Spleen (tissue), 11 donors: ENCODE results near the gene CEBPZOS. TPM values are rescaled to one million over a fixed set of nuclear protein-coding genes. Genes with fewer than 3 reads are reported as not detected.
A peak's percentile ranks its signal among the peaks of the same experiment; 100 is the strongest.
"Not testable (repeated sequence)": the region's sequence is repeated elsewhere in the genome, so short reads cannot be mapped to it uniquely, and the experiment has no call there.

Experiments used
- DNase-seq: peaks from one replicate; pipeline ENCODE4 v3.0.0-alpha.2; 2020
- H3K27ac ChIP-seq, 8 donors: fragments of 200-600 bp; sonication (generic) in 7 of 8; 1 replicate in 4 of 8; 2 replicates in 4 of 8; pipeline versions ENCODE4 v1.5.0 to v1.8.0; 2016 to 2021; ENCODE audit warnings: inconsistent platforms in 4 of 8, mild to moderate bottlenecking in 4 of 8, moderate library complexity in 1 of 8
- H3K27me3 ChIP-seq, 7 donors: fragments of 200-600 bp; sonication (generic) in 6 of 7; replicated peaks in 1 of 7; 1 replicate in 4 of 7; 2 replicates in 3 of 7; pipeline versions ENCODE4 v1.5.0 to v1.8.0; 2016 to 2021; ENCODE audit warnings: inconsistent platforms in 3 of 7, mild to moderate bottlenecking in 1 of 7
- H3K36me3 ChIP-seq, 6 donors: fragments of 200-600 bp; sonication (generic) in 5 of 6; 1 replicate in 4 of 6; 2 replicates in 2 of 6; pipeline versions ENCODE4 v1.5.0 to v1.8.0; 2016 to 2021; ENCODE audit warnings: inconsistent platforms in 2 of 6
- H3K4me1 ChIP-seq, 6 donors: fragments of 200-600 bp; sonication (generic) in 5 of 6; 1 replicate in 3 of 6; 2 replicates in 3 of 6; pipeline versions ENCODE4 v1.5.0 to v1.8.0; 2016 to 2021; ENCODE audit warnings: inconsistent platforms in 3 of 6
- H3K4me3 ChIP-seq, 8 donors: fragments of 200-600 bp; sonication (generic) in 7 of 8; 1 replicate in 4 of 8; 2 replicates in 4 of 8; pipeline versions ENCODE4 v1.5.0 to v1.8.0; 2016 to 2021; ENCODE audit warnings: inconsistent platforms in 4 of 8, mild to moderate bottlenecking in 4 of 8, moderate library complexity in 2 of 8
- H3K9me3 ChIP-seq, 8 donors: fragments of 200-600 bp; sonication (generic) in 7 of 8; 1 replicate in 4 of 8; 2 replicates in 4 of 8; pipeline versions ENCODE4 v1.5.0 to v1.8.0; 2016 to 2021; ENCODE audit warnings: inconsistent platforms in 4 of 8
- POLR2A ChIP-seq, 3 donors: fragments of 450-650 bp; IDR thresholded peaks; one replicate each; pipeline ENCODE4 v1.5.1; 2017; ENCODE audit warnings: antibody characterized with exemption in 3 of 3, mild to moderate bottlenecking in 1 of 3
- POLR2AphosphoS5 ChIP-seq, 3 donors: sonication (generic); formaldehyde crosslinking; IDR thresholded peaks; one replicate each; pipeline ENCODE4 v1.5.1; 2017; ENCODE audit warnings: antibody characterized with exemption in 3 of 3
- WGBS, 5 donors: extraction: QIAGEN DNeasy Blood & Tissue Kit in 3 of 5; methylation state at CpG; one replicate each; pipeline versions ENCODE4 v1.1.5 to v1.1.7; 2013 to 2018; 5-methylcytosine and 5-hydroxymethylcytosine counted together
- intact Hi-C: fragments of 100-400 bp; cut with DNase I; formaldehyde crosslinking; loops from one replicate; pipeline ENCODE4 v1.15.0; 2023; ENCODE audit warnings: low total_unique reads
- polyA plus RNA-seq, 3 donors: library from polyadenylated mRNA; stranded (reverse); fragments of 200-250 nt; gene quantifications; one replicate each; pipeline ENCODE4 v1.2.1, GENCODE V29; 2013
- total RNA-seq, 7 donors: library from RNA; depleted of rRNA in 3 of 7; stranded (reverse); fragments of >200 nt in 3 of 7; fragmentation: NEBNext Ultra II Directional in 4 of 7; extraction: Animal tissue kit (Norgen Biotek cat#: 25700) in 4 of 7; gene quantifications; one replicate each; pipeline versions ENCODE4 v1.1.0 to v1.2.1, GENCODE V29; 2016 to 2021
- TF ChIP-seq, protein P1 (sequence below), 11 experiments: fragments of 200-600 bp in 7 of 11; fragments of 450-650 bp in 4 of 11; sonication (generic) in 4 of 11; IDR thresholded peaks in 8 of 11; conservative IDR thresholded peaks in 3 of 11; 1 replicate in 7 of 11; 2 replicates in 4 of 11; pipeline versions ENCODE4 v1.4.0 to v1.8.0; 2016 to 2021; ENCODE audit warnings: antibody characterized with exemption in 11 of 11, inconsistent platforms in 4 of 11, mild to moderate bottlenecking in 1 of 11
- donor health status: healthy with polysubstance abuse.
- donor health status: DM: no; HTN: no; CAD: no; lungs with moderate emphysema.
- donor health status: DM: no; HTN: no; CAD: no.
- donor health status: Bipolar disorder and iron deficiency.
- donor health status: healthy.
- donor health status: DM: no; HTN: no; CAD: no.
- donor health status: DM: yes; HTN: yes; CAD: no.

The CEBPZOS gene
- total and polyA plus RNA-seq, 10 donors = 18.6 to 39.8 (median 27.8) TPM

GRCh38 chr2:37215250-37215649 is 19.0 kb downstream of the CEBPZOS start:
- intact Hi-C loops = no loop called here
- no peak for TF ChIP-seq POLR2AphosphoS5 (IDR thresholded peaks at IDR 0.05)
- TF ChIP-seq, protein P1, sequence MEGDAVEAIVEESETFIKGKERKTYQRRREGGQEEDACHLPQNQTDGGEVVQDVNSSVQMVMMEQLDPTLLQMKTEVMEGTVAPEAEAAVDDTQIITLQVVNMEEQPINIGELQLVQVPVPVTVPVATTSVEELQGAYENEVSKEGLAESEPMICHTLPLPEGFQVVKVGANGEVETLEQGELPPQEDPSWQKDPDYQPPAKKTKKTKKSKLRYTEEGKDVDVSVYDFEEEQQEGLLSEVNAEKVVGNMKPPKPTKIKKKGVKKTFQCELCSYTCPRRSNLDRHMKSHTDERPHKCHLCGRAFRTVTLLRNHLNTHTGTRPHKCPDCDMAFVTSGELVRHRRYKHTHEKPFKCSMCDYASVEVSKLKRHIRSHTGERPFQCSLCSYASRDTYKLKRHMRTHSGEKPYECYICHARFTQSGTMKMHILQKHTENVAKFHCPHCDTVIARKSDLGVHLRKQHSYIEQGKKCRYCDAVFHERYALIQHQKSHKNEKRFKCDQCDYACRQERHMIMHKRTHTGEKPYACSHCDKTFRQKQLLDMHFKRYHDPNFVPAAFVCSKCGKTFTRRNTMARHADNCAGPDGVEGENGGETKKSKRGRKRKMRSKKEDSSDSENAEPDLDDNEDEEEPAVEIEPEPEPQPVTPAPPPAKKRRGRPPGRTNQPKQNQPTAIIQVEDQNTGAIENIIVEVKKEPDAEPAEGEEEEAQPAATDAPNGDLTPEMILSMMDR (IDR thresholded peaks at IDR 0.05 in 8 of 11, conservative IDR thresholded peaks at IDR 0.05 in 3 of 11) = no peak
- TF ChIP-seq POLR2A (IDR thresholded peaks at IDR 0.05) = no peak
- WGBS, 5 donors = 31 to 41% (median 36%) methylated on average over 1 of the region's 1 CpG
- Histone ChIP-seq H3K36me3 (peaks cover 0 to 100% (median 85%) of the 10 kb centered on the region in 6 donors), H3K4me3 (no peak overlapping the region), H3K4me1 (peaks cover 0 to 11% (median 5%) of the 10 kb centered on the region in 6 donors), H3K27ac (peak overlapping the region in 6 of 8 donors; percentile 20 to 47 (median 38)), H3K27me3 (no peaks in the 10 kb centered on the region), H3K9me3 (peaks cover 0 to 2% (median 0%) of the 10 kb centered on the region in 8 donors)
- no peak for DNase-seq

- intact Hi-C loops = no loop called here
- DNase-seq = no peak
Observed at GRCh38 chr2:37219046-37219445, 22.8 kb downstream of the CEBPZOS start.

DNA sequence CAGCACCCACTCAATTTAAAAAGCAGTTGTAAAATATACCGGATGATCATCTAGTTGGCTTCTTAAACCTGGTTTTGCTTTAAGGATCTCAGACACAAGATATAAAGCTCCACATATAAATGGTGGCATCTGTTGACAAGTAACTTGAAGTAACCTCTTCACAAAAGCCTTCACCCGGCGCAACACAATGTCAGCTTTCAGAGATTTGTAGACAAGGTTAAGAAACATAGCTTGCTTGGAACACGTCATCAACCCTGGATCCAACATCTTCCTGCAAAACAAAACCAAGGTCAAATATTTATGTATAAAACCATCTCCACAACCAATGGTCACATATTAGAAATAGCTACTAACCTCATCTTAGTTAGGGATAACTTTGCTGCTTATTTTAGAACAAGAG is 26.8 kb downstream of the CEBPZOS start:
- H3K27me3 ChIP-seq = no peaks in the 10 kb centered on the region
- intact Hi-C loops = no loop called here
- H3K4me3 ChIP-seq = no peak overlapping the region
- H3K27ac ChIP-seq = no peak overlapping the region
- WGBS, 5 donors = 84 to 93% (median 91%) methylated on average over 4 of the region's 4 CpGs
- peaks cover 0 to 82% (median 65%) of the 10 kb centered on the region in 6 donors for H3K36me3 ChIP-seq
- no peaks in the 10 kb centered on the region for H3K9me3 ChIP-seq
- TF ChIP-seq POLR2A (IDR thresholded peaks at IDR 0.05) (no peak), POLR2AphosphoS5 (IDR thresholded peaks at IDR 0.05) (no peak)
- TF ChIP-seq, protein P1 (IDR thresholded peaks at IDR 0.05 in 8 of 11, conservative IDR thresholded peaks at IDR 0.05 in 3 of 11) = no peak
- H3K4me1 ChIP-seq = peaks cover 4 to 48% (median 18%) of the 10 kb centered on the region in 6 donors
- no peak for DNase-seq

More at GRCh38 chr2:37219046-37219445, 22.8 kb downstream of the CEBPZOS start:
- Histone ChIP-seq H3K4me1 (peaks cover 0 to 26% (median 5%) of the 10 kb centered on the region in 6 donors), H3K27me3 (no peaks in the 10 kb centered on the region), H3K9me3 (no peaks in the 10 kb centered on the region), H3K27ac (no peak overlapping the region), H3K4me3 (no peak overlapping the region), H3K36me3 (peaks cover 0 to 100% (median 79%) of the 10 kb centered on the region in 6 donors)
- TF ChIP-seq POLR2A (IDR thresholded peaks at IDR 0.05) (no peak), POLR2AphosphoS5 (IDR thresholded peaks at IDR 0.05) (no peak)
- TF ChIP-seq, protein P1 (IDR thresholded peaks at IDR 0.05 in 8 of 11, conservative IDR thresholded peaks at IDR 0.05 in 3 of 11) = no peak
- 90 to 95% (median 94%) methylated on average over 4 of the region's 4 CpGs for WGBS, 5 donors

- TF ChIP-seq POLR2AphosphoS5 (IDR thresholded peaks at IDR 0.05) = no peak
- TF ChIP-seq, protein P1 (IDR thresholded peaks at IDR 0.05 in 8 of 11, conservative IDR thresholded peaks at IDR 0.05 in 3 of 11) = no peak
- no peak for TF ChIP-seq POLR2A (IDR thresholded peaks at IDR 0.05)
- Histone ChIP-seq H3K4me1 (peaks cover 6 to 57% (median 24%) of the 10 kb centered on the region in 6 donors), H3K27me3 (no peaks in the 10 kb centered on the region), H3K27ac (no peak overlapping the region), H3K9me3 (no peaks in the 10 kb centered on the region), H3K4me3 (no peak overlapping the region), H3K36me3 (peaks cover 0 to 79% (median 60%) of the 10 kb centered on the region in 6 donors)
- DNase-seq = no peak
- 93 to 100% (median 94%) methylated on average over 1 of the region's 1 CpG for WGBS, 5 donors
- intact Hi-C loops = no loop called here
Observed at GRCh38 chr2:37224063-37224462, 27.8 kb downstream of the CEBPZOS start.

GRCh38 chr2:37225129-37225528 is 28.8 kb downstream of the CEBPZOS start:
- H3K4me3 ChIP-seq, intact Hi-C loops, H3K27ac ChIP-seq, H3K9me3 ChIP-seq, H3K27me3 ChIP-seq, DNase-seq: not testable (repeated sequence)
- peaks cover 14 to 68% (median 35%) of the 10 kb centered on the region in 6 donors for H3K4me1 ChIP-seq
- 100% methylated on average over 1 of the region's 2 CpGs; no CpG with 5 or more reads in 4 of the 5 donors for WGBS, 5 donors
- peaks cover 0 to 68% (median 50%) of the 10 kb centered on the region in 6 donors for H3K36me3 ChIP-seq
